SIG-M5 treated with dmso at 0.1 percent for 504 hours (cell line): Measurements from ENCODE around the gene DMRTC1.
"Not testable (repeated sequence)": the region's sequence is repeated elsewhere in the genome, so short reads cannot be mapped to it uniquely, and the experiment has no call there.

Experiments
- DNase-seq: peaks from one replicate; lab custom pipeline; 2025; ENCODE audit not compliant: unreplicated experiment; lab: John Stamatoyannopoulos, UW

Gene DMRTC1, protein sequence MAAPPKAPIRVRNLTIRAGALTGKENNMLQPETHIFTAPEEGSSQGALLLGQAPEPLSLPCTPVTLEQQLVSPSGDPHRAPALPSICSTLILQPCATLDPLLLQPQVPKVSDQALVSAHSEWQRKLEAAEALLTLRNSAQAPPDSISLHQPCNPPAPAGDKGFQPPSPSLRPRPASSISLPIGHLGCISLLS

DNA sequence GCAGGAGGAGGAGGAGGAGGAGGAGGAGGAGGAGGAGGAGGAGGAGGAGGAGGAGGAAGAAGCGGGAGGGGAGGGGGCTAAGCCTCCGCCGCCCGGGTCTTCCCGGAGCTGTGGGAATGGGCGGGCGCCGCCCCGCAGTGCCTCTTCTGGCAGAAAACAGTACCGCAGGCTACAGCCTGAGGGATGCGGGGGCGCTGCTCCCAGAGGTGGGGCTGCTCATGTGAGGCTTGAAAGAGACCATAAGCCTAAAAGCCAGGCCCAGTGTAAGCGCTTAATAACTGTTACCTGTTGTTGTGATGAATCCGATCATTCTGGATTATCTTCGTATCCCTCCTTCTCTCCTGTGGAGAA is at the start of gene DMRTC1:
DMRTC1 (minus strand) TSS at position 19 of the 351 bp plus-strand sequence. CDS start 68,143 bp downstream, outside the sequence.
- not testable (repeated sequence) for DNase-seq

DNA sequence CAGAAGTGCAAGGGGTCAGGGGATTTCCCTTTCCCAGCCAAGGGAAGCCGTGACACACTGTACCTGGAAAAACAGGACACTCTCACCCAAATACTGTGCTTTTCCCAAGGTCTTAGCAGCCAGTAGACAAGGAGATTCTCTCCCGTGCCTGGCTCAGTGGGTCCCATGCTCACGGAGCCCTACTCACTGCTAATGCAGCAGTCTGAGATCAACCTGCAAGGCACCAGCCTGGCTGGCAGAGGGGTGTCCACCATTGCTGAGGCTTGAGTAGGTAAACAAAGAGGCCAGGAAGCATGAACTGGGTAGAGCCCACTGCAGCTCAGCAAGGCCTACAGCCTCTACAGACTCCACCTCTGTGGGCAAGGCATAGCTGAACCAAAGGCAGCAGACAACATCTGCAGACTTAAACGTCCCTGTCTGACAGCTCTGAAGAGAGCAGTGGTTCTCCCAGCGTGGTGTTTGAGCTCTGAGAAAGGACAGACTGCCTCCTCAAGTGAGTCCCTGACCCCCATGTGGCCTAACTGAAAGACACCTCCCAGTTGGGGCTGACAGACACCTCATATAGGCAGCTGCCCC is 37.3 kb upstream of the DMRTC1 start:
- not testable (repeated sequence) for DNase-seq

DNA sequence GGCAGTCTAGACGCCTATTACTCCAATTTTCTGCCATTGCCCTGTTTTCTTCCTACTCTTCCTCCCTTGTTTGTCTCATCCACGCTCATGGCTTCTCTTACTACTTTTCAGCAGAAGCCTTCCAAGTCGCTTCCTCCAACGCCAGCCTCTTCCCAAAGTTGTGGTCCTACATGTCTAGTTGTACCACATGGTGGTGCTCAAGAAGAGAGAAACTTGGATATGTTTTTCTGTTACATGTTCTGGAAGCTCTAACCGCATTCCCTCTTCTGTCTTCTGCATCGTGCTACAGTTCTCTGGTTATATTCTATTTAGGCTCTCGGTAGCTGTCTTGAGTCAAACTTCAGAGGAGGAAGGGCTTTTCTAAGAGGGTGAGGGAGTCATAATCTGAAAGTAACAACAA is 31.2 kb upstream of the DMRTC1 start:
- not testable (repeated sequence) for DNase-seq

DNA sequence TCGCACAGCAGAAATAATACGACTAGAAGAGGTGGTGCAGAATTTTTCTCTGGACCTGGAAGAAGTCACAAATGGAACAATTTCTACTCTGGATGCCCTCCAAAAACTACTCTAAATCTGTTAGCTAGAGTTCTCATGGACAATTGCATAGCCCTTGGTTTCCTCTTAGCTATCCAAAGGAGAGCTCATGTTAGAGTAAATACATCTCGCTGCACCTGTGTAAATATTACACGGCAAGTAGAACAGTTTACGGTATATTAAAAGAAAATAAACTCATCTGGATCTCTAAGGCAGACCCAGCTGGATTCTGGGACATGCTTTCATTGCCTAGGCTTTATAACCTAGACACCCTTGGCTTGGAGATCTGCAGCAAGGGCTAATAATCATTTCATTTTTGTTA is 28.2 kb upstream of the DMRTC1 start:
- DNase-seq = not testable (repeated sequence)

DNA sequence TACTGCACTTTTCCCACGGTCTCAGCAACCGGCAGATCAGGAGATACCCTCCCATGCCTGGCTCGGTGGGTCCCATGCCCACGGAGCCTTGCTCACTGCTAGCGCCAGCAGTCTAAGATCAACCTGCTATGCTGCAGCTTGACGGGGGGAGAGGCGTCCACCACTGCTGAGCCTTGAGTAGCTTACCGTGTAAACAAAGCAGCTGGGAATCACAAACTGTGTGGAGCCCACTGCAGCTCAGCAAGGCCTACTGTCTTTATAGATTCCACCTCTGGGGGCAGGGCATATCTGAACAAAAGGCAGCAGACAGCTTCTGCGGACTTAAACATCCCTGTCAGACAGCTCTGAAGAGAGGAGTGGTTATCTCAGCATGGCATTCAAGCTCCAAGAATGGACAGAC is 16.3 kb upstream of the DMRTC1 start:
- not testable (repeated sequence) for DNase-seq

DNA sequence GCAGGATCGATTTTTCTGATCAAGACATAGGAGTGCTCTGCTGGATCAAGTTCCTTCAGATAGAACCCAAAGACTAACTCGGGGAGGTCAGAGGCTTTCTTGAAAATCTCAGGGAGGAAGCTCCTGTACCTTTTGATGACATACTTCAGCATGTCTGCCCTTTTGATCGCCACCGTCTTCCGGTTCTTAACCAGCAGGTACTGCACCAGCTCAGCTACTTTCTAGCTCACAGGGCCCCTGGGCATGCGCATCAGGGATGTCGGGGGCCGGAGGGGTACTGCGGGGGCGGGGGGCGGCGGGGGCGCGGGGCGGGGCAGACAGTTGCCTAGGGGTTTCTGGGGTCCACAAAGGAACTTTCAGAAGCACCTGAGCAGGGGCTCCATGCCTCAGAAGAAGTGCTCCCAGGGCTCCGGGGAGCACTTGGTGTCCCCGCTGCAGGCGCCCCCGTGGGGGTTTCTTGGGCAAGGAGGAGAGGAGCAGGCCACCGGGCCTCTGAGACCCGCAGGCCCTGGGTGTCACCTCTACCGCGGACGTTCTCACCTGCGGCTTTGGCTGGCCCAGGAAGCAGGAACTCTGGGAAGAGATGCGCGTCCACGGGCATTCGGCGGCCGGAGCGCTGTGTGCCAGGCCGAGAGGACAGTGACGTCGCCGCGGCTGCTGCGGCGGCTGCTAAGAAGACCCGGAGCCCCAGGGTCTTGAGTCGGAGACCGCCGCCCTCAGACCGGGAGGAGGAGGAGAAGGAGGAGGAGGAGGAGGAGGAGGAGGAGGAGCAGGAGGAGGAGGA is 410 bp downstream of the DMRTC1 start:
- not testable (repeated sequence) for DNase-seq

DNA sequence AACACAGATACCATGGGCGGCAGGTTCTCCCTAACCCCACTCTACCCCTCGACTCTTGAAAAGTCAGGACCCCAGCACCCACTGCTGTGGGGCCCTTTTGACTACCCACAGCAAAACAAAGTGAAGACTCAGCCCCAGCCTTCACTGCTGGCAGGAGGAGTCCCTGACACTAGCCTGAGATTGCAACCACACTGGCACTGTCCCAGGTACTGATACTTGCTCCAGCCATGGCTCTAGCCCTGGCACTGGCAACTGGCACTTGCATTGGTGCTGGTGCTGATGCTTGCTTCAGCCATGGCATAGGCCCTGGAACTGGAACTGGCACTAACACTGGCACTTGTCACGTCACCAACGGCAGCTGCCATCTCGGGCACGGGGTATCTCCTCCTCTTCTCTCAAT is 1.4 kb downstream of the DMRTC1 start:
- not testable (repeated sequence) for DNase-seq

DNA sequence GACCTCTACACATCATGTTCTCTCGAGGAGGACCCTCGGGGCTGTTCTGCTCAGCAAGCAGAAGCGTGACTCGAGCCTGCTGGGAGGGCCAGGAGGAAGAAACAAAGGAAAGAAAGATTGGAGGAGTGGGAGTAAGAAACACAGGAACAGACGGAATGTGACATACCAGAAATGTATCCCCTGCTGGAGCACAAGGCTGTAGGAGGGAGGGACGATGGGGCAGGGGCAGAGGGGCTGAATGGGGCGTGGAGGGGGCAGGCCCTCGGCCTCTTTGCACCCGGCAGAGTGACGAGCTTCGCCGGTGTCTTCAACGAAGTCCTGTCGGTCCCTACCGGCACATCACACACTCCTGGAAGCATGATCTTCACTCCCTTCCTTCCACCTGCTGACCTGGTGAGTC is 5.7 kb downstream of the DMRTC1 start, which contains the start of gene FAM236A:
FAM236A (plus strand) TSS at position 301 of the 400 bp plus-strand sequence; CDS start at position 358, 57 bp downstream.
- DNase-seq = not testable (repeated sequence)

DNA sequence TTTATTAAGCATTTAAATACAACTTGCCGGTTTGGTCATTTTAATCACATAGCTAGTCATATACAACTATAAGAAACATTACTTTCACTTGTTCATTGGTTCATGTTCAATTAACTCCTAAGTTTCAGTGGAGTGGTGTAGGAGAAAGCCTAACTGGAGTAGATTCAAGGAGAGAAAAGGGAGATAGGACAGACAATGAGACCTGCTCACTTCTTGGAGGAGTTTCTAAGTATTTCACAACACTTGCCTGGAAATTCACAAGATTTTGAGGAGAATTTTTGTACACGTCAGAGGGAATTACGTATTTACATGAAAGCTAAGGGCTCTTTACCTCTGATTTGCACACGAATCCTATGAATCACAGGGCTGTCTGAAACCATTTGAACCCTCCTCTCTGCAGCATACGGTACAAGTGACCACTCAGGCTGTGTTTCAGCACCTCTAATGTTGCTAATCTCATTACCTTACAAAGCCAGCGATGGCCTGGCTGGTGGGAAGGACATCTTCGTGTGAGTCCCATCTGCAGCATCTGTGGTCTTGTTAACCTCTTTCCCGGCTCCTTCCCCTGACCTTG is 6.7 kb downstream of the DMRTC1 start:
- not testable (repeated sequence) for DNase-seq

DNA sequence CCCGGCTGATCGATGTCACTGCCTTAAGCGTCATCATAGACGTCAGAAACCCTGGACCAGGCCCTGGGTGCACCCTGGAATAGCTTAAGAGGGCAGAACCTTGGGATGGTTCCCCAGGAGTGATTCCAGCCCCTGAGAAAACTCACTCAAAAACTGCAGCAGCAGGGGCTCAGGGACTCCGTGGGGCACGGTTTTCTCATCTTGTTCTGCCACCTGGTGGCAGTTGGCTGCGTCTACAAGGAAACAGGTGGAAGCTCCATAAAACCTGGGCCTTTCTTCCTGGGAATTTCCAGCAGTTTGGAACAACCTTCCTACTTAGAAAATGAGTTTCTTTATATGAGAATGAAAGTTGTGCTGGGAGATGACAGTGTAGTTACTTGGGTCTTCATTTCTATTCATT is 7.2 kb downstream of the DMRTC1 start:
- not testable (repeated sequence) for DNase-seq

DNA sequence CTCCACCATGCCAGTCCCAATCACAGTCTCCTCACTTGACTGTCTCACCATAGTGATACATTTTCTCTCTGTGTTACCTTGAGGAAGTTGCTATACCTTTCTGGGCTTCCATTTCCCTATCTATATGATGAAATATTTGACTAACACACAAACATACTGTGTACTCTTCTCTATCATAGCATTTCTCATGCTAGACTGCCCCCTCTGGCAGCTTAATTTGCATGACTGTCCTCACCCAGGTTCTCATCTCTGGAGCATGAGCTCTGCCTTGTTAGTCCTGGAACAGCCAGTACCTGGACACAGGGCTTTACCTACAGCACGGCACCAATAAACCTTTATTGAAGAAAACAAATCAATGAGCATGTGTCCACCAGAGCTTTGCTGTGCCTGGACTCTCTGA is 11.4 kb downstream of the DMRTC1 start:
- DNase-seq = not testable (repeated sequence)

DNA sequence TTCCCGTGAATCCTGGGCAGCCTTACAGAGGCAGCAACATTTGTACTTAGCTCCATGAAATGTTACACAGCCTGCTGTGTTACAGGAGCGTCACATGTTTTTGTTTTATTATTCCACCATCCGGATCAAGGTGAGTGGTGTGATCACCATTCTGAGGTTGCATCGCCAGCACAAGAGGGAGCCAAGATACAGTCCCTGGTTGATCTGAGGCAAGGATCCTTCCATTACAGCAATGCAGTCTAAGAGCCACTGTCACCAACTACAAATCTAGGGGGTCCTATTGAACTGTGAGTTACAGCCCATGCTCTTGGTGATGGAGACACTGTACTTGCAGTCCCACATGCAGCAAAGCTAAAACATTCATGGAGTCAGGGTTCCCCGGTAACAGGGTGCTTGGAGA is 27.5 kb downstream of the DMRTC1 start:
- DNase-seq = not testable (repeated sequence)

DNA sequence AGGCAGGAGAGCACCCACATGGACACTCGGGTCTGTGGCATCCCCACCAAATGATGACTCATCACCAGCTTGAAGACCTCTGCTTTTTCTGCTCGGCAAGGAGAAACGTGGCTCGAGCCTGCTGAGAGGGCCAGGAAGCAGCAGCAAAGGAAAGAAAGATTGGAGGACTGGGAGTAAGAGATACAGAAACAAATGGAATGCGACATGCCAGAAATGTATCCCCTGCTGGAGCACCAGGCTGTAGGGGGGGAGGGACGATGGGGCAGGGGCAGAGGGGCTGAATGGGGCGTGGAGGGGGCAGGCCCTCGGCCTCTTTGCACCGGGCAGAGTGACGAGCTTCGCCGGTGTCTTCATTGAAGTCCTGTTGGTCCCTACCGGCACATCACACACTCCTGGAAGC is 31.3 kb downstream of the DMRTC1 start, which contains the start of gene FAM236C:
FAM236C (plus strand) TSS at position 301 of the 400 bp plus-strand sequence. CDS start 100 bp downstream, outside the sequence.
- DNase-seq = not testable (repeated sequence)

DNA sequence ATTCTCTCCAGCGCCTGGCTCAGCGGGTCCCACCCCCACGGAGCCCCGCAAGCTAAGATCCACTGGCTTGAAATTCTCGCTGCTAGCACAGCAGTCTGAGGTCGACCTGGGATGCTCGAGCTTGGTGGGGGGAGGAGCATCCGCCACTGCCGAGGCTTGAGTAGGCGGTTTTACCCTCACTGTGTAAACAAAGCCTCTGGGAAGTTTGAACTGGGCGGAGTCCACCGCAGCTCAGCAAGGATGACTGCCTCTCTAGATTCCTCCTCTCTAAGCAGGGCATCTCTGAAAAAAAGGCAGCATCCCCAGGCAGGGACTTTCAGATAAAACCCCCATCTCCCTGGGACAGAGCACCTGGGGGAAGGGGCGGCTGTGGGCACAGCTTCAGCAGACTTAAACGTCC is 53.9 kb downstream of the DMRTC1 start:
- DNase-seq = not testable (repeated sequence)

DNA sequence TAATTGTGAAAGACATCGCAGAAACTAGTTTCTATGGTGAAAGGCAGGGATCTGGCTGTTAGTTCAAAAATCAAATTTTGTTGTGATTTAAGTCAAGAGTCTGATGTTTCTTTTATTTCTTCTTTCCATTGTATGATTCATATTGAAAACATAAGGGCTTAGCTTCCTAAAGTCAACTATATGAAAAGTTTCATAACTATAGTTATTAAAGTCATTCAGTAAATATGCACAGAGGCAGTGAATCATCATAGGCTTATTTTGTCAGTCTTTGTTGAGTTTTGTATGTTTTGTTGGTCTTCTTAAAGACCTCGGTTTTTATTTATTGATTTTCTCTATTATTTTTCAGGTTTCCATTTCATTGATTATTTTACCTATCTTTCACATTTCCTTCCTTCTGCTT is 60.7 kb downstream of the DMRTC1 start:
- not testable (repeated sequence) for DNase-seq

DNA sequence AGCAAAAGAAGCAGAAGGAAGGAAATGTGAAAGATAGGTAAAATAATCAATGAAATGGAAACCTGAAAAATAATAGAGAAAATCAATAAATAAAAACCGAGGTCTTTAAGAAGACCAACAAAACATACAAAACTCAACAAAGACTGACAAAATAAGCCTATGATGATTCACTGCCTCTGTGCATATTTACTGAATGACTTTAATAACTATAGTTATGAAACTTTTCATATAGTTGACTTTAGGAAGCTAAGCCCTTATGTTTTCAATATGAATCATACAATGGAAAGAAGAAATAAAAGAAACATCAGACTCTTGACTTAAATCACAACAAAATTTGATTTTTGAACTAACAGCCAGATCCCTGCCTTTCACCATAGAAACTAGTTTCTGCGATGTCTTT is 106.1 kb downstream of the DMRTC1 start:
- not testable (repeated sequence) for DNase-seq

DNA sequence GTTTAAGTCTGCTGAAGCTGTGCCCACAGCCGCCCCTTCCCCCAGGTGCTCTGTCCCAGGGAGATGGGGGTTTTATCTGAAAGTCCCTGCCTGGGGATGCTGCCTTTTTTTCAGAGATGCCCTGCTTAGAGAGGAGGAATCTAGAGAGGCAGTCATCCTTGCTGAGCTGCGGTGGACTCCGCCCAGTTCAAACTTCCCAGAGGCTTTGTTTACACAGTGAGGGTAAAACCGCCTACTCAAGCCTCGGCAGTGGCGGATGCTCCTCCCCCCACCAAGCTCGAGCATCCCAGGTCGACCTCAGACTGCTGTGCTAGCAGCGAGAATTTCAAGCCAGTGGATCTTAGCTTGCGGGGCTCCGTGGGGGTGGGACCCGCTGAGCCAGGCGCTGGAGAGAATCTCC is 112.9 kb downstream of the DMRTC1 start:
- not testable (repeated sequence) for DNase-seq
